ENCODE results near the gene GPR141.

GPR141 gene

GRCh38 chr7:37751096-37751495 is 67.5 kb downstream of the GPR141 start:
- TF ChIP-seq CTCF (IDR thresholded peaks at IDR 0.05) = no peak

GRCh38 chr7:37753398-37754050 is 70.0 kb downstream of the GPR141 start:
- Histone ChIP-seq H3K27ac (no peak overlapping the region), H3K9me3 (ENCODE audit: control insufficient read depth, low read length) (no peaks in the 10 kb centered on the region), H3K79me2 (no peaks in the 10 kb centered on the region), H3K9ac (no peak overlapping the region), H2AFZ (no peak overlapping the region), H3K4me3 (ENCODE audit: low read depth, low read length) (no peak overlapping the region), H3K4me2 (ENCODE audit: low read length) (no peak overlapping the region), H3K4me1 (no peaks in the 10 kb centered on the region), H3K36me3 (ENCODE audit: control insufficient read depth, insufficient read depth, low read length) (no peaks in the 10 kb centered on the region), H3K27me3 (ENCODE audit: control insufficient read depth, insufficient read depth, low read length) (no peaks in the 10 kb centered on the region)
- no peak for TF ChIP-seq CTCF (IDR thresholded peaks at IDR 0.05)

More at GRCh38 chr7:37751096-37751495, 67.5 kb downstream of the GPR141 start:
- Histone ChIP-seq H3K9me3 (ENCODE audit: control insufficient read depth, low read length) (no peaks in the 10 kb centered on the region), H3K9ac (no peak overlapping the region), H3K4me2 (ENCODE audit: low read length) (no peak overlapping the region), H3K79me2 (no peaks in the 10 kb centered on the region), H3K4me3 (ENCODE audit: low read depth, low read length) (no peak overlapping the region), H3K4me1 (no peaks in the 10 kb centered on the region), H2AFZ (no peak overlapping the region), H3K27me3 (ENCODE audit: control insufficient read depth, insufficient read depth, low read length) (no peaks in the 10 kb centered on the region), H3K36me3 (ENCODE audit: control insufficient read depth, insufficient read depth, low read length) (no peaks in the 10 kb centered on the region), H3K27ac (no peak overlapping the region)

GRCh38 chr7:37756797-37757551 is 73.4 kb downstream of the GPR141 start:
- Histone ChIP-seq H2AFZ (no peak overlapping the region), H3K9me3 (ENCODE audit: control insufficient read depth, low read length) (no peaks in the 10 kb centered on the region), H3K36me3 (ENCODE audit: control insufficient read depth, insufficient read depth, low read length) (no peaks in the 10 kb centered on the region), H3K9ac (no peak overlapping the region), H3K27ac (no peak overlapping the region), H3K4me2 (ENCODE audit: low read length) (no peak overlapping the region), H3K27me3 (ENCODE audit: control insufficient read depth, insufficient read depth, low read length) (no peaks in the 10 kb centered on the region), H3K4me1 (no peaks in the 10 kb centered on the region), H3K79me2 (no peaks in the 10 kb centered on the region), H3K4me3 (ENCODE audit: low read depth, low read length) (no peak overlapping the region)
- no peak for TF ChIP-seq CTCF (IDR thresholded peaks at IDR 0.05)

GRCh38 chr7:37757563-37757962 is 74.0 kb downstream of the GPR141 start:
- H2AFZ ChIP-seq = no peak overlapping the region
- H3K4me2 ChIP-seq (ENCODE audit: low read length) = no peak overlapping the region
- no peaks in the 10 kb centered on the region for H3K79me2 ChIP-seq
- no peak for TF ChIP-seq CTCF (IDR thresholded peaks at IDR 0.05)
- H3K4me3 ChIP-seq (ENCODE audit: low read depth, low read length) = no peak overlapping the region
- no peaks in the 10 kb centered on the region for H3K4me1 ChIP-seq
- no peak overlapping the region for H3K27ac ChIP-seq
- H3K27me3 ChIP-seq (ENCODE audit: control insufficient read depth, insufficient read depth, low read length) = no peaks in the 10 kb centered on the region
- no peak overlapping the region for H3K9ac ChIP-seq
- no peaks in the 10 kb centered on the region for H3K36me3 ChIP-seq (ENCODE audit: control insufficient read depth, insufficient read depth, low read length)
- H3K9me3 ChIP-seq (ENCODE audit: control insufficient read depth, low read length) = no peaks in the 10 kb centered on the region
